COLO668 (cell line): ENCODE data around the gene STIMATE.

Experiments
- DNase-seq: peaks from one replicate; lab custom pipeline; 2025; ENCODE audit not compliant: unreplicated experiment; lab: John Stamatoyannopoulos, UW

The STIMATE gene

DNA sequence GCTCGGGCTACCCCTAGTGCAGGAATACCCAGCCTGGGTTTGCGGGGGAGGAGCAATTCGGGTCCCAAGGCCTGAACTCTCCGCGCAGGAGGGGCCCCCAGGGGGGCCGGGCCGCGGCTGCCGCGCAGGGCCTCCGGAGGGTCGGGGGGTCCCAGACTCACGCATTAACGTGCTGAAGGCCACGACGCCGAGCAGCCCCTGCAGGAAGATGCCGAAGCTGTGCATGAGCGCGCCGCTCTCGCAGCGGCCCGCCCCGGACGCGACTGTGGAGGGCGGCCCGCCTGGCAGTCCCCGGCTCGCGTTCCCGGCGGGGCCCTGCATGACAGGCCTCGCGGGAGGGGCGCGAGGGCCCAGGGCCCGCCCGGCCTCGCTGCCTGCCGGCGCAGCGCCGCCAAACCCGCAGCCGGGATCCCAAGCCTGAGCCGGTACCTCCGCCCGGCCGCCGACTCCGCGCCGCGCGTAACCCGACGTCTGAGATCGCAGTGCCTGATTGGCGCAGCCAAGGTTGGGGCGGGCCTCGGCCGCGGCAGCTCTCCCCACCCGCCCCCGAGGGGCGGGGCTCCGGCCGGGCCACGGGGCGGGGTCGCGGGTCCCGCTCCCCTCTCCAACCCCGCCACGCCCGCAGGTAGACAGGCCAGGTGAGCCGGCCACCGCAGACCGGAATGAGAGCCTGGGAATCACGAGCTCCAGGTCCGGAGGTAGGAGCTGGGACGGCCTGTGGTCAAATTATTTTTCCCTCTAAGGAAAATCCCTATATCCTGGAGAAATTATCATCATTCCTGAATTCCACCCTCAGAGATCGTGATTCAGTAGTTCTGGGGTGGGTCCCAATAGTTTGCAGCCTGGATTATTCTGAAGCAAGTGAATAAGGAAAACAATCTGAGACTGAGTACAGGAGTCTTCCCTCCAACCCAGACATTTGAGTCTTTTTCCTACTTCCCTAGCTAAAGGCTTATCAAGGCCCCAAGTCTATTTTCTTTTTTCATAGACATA lies at the start of gene STIMATE:
Gene STIMATE (minus strand): TSS at position 419 of the 993 bp plus-strand sequence. CDS start 98 bp downstream, at position 321.
- peak; percentile 86 for DNase-seq

DNA sequence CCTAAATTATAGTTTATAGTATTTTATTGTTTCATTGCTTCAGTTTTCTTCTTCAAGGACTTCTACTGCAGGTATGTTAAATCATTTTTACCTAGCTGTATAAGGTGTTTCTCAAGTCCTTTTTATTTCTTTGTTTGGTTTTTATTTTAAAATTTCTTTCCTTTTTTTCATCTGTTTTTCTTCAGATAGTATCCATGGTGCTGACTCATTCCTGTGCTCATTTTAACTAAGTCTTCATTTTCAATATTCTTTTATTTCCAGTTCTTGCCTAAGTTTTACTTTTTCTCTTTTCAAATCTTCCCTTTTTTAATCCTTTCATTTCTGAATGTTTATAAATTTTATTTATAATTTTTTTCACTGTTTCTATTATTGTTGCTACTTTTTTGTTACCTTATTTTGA lies 42.3 kb upstream of the STIMATE start:
- no peak for DNase-seq

DNA sequence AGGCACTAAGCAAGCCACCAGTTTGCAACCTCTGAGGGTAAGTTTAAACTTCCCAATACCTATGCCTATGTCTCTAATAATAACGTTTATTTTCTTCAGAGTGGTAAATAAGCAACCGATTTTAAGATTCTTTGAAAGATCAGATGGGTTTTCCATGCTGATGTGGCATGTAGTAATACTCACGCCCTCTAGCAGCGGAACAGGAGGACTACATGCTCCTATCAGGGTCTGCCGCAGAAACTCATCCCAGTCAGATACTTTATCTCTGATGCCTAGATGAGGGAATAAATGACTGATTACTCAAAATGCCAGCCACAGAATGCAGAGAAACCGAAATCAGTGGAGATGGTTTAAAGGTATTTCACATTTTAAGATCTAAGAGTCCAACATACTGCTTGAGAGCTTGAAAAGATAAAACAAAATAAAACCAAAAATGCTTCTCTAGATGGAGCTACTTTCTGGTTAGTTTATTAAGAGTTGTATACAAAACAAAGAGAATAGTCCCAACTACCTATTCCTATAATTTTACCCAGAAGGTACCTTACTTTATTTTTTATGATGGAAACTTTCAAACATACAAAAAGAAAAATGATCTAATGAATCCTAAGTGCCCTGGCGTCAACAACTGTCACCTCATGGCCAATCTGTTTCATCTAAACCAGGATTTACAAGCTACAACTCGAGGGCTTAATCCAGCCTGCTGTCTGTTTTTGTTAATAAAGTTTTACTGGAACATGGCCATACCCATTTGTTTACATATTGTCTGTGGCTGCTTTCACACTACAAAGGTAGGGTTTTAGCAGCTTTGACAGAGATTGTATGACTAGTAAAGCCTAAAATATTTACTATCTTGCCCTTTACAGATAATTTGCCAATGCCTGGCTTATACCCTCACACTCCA lies 37.5 kb upstream of the STIMATE start:
- DNase-seq, result peak; percentile 8

DNA sequence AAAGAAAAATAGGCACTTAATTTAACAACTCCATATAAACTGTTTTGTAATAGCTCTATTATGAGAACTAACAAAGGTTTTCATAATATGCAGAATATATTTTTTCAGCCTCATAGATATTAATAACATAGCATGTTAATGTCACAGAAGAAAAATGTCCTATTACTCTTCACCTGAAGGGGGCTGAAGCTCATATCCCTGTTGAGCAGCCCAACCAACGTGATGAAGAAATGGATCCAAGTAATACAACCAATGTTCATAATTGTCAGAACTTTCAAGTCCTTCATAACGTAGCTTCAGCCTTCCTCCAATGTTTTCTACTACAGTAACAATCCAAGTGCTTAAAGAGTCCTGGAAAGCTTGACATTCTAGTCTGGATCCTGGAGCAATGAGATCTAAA lies 34.5 kb upstream of the STIMATE start:
- no peak for DNase-seq

DNA sequence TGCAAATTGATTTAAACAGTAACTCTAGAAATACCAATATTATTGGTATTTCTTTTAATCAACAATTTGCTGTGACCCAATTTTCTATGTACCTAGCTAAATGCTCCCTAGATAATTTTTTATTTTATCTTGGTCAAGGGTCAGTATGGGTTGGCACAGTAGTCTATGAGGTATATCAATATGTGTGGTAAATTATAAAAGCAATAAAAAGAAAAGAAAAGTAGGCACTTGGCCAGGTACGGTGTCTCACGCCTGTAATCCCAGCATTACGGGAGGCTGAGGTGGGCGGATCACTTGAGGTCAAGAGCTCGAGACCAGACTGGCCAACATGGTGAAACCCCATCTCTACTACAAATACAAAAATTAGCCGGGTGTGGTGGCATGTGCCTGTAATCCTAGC lies 34.0 kb upstream of the STIMATE start:
- no peak for DNase-seq

DNA sequence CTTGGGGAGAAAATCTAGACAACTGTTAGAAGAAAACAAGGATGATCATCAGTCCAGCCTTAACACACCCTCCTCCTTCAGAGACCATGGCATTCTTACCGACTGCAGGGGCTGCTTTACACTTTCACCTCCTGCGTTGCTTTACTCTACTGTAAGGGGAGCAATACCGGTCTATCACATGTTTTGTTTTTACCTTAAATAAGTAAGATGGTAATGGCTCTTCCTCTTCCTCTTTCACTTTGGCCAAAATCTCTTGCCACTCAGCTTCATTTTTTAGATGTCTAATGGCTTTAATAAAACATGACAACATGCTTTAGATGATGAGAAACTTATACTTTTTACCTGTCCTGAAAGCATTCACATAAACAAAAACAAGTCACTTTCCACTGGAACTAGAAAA lies 33.4 kb upstream of the STIMATE start:
- DNase-seq, result no peak

DNA sequence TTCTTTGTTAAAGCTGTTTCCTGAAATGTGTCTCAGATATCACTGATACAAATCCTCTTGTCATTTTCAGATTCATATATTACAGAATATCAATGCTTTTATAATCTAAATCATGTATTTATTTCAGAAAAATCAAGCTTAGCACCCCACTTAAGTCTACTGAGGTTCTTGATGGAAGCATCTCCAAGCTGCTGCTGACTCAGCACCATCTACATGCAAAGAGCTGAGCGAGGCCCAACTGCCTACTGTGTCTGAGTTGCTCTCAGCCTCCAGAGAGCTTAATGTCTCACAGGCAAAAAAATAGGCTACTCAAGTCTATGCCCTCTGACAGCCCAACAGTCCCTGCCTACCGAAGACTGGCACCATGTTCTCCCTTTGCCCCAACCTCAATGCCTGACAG lies 29.2 kb upstream of the STIMATE start:
- no peak for DNase-seq

DNA sequence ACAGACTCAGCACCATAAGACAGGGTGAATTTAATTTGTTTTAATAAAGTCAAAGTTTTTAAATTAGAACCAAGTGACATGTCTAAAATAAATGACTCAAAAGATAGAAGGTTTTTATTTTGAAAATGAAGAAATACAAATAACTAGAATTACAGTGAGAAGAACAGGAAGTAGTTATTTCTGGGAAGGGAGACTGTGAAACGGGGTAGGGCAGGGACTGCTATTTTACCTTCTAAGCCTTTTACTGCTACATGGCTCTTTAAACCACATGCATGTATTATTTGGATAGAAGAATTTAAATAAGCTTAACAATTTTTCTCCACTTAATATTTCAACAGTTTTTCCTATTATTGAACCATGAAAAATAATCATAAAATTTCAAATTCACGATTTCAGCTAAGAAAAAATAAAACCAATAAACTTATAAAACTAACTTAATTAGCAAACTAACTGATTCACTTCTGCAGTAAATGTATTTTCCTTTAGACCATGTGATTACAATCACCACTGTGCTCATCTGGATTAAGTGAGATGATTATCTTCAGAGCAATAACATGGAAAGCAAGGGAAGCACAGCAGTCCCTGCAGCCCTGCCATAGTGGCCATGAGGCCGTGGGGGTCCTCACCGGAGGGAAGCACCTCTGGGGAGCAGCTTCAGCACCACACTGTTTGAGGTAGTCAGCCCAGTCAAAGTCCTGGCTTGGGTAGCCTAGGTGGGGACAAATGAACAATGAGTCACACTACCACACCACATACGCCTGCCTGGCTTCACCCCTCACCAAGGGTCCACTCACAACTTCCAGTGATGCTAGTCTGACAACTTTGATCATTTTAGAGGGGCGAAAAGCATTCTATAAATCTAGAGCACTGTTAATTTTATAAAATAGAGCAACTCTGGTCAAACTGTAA lies 28.3 kb upstream of the STIMATE start:
- DNase-seq, result no peak

DNA sequence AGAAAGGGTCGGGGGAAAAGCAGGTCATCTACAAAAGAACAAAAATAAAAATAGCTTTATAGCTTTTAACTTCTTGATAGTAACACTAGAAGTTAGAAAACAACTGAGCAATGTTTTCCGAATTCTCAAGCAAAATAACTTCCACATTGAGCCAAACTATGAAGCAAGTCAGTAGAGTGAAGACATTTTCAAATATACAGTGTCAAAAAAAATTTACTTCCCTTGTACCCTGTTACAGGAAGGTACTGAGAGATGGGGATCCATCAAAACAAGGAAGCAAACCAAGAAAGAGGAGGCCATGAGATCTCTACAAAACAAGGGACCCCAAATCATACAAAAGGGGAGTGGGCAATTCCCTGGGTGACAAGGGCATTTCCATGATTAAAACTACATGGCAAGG lies 26.6 kb upstream of the STIMATE start:
- DNase-seq, result no peak

DNA sequence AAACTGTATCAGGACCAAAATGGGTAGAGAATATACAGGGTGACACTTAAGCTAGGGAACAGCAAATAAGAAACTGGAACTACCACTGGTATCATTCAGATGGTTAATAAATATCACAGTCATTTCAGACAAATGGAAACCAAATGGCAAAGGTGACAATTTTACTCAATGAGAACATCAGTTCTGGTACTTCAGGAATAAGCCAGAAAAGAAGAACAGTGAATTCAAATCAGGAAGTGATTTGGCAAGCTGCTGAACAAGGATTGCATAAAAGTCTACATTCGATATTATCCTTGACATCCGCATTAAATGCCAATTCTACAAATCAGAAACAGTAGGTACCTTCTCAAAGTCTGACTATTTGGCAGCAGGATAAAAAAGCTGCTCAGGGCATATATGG lies 23.5 kb upstream of the STIMATE start:
- no peak for DNase-seq

DNA sequence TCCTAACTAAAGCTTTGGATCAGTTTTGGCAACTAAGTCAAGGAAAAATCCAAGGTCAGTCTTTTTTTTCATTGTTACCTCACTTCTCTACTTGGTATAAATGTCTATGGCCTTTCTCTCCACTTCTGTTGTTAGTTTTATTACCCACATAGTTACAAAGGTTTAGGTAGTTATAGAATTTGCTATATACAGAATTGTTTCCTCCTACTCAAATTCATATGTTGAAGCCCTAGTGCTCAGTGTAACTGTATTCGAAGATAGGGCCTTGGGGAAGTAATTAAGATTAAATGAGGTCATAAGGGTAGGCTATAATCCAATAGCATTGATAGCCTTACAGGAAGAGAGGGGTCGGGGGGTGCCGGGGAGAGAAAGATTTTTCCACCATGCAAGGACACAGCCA lies 19.7 kb upstream of the STIMATE start:
- DNase-seq, result no peak

DNA sequence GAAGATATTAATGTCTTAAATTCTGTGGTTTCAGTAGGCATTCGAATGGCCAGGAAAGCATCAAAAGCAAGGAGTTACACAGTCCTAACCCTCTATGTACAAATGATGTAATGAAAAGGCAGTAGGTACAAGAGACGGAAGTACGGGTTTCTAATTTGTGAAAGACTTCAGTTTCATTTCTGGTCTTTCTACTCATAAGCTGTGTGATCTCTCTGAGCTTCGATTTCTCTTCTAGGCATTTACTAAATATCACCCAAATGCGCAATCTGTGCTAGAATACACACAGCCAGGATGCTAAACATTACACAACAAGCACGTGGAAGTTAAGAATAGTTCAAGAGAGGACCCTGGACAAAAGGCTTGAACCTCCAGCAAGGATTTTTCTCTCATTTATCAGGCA lies 17.9 kb upstream of the STIMATE start:
- no peak for DNase-seq

DNA sequence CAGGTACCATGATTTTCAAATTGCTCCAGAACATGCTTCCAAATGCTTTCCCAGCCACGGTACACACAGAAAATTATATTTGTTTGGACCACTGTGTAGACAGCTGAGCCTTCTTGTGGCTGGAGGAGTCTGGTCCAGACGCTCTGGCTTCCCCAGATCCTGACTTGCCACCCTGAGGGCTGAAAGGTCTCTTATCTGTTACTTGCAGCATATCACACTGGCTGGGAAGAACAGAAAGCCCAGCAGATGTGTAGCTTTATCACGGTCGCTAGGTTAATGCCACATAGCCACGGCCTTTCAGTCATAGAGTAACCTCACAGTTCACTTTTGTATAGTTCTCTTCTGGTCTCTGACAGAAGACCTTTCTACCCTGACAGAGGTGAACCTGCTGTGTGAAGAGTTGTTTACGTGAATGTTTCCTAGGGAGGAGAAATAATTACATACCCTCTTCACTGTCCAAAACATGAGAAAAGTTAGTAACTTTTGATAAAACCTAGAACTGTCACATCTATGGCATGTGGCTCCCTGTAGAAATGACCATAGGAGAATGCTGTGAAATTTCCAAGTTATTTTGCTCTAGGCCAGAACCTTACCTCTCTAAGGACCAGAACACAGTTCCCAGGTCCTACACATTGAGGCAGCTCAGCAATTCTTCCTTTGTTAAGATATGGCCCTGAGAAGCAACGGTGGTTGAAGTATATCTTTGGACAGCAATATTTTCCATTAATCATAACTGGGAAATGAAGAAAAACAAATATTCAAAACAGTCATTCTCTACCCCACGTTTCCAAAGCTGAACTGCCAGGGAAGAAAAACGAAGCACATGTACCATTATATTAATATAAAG lies 15.8 kb upstream of the STIMATE start:
- DNase-seq, result no peak

DNA sequence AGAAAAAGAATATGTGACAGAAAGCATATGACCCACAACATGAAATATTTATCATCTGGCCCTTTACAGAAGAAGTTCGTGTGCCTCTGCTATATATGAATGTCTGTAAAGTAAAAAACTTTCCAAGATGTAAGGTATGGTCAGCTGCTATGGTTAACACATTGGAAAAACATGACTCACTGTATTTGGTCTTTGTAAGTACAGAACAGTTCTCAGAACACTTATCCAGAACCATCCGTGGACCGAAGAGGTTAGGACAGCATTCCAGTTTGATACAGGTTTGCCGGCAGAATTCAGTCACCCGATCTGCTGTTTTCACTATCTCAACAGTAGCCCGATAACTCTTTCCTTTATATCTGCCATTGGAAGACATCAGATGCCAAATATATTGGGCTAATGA lies 13.5 kb upstream of the STIMATE start:
- no peak for DNase-seq

DNA sequence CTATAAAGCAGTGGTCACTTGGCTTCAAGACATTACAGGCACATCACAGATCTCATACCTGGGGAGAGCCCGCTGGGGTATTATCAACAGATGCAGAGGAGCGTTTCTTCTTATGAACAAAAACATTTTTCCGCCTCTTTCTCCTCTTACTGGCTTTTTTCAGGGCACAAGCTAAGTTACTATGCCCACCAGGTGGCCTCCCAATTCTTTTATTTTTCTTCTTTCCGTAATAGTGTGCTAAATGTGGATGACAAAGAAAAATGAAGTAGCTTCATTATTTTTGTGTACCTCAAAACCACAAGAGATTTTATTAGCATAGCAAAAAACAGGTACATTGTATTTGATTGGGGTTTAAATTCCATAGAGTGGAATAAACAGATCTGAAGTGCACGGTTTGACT lies 10.1 kb upstream of the STIMATE start:
- DNase-seq, result no peak

DNA sequence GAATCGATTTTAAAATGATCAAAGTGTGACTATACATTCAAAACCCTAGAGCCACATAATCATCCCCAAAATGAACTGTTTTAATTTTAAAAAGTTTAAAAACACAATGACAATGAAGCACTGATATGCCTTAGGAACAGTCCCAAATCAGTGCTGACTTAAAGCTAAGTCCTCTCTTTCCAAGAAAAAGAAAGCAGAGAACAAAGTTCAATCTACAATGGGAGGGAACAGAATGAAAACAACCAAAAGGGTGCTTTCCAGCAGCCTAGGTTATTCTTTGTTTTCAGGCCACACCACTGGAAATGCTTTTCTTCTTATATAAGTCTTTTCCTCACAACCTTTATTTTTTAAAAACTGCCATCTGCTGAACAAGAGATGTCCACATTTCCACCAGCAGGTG lies 7.2 kb upstream of the STIMATE start:
- DNase-seq, result no peak

DNA sequence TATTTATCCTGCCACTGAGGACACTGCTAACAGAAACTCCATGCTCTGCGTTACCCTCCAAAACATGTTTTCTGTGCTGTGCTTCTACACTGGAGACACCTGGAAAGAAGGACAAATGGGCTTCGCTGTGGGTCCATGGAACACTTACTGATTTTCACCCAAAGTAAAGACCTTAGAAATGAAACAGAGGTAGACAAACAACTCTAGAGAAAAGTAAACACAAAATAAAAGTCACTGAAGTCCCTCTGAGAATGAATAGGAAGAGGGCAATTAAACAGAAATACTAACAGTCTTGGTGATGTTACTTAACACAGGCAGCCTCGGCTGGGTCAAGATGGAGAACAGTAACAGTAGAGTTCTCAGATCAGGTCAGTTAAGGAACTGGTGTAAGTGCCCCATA lies 6.7 kb upstream of the STIMATE start:
- no peak for DNase-seq

DNA sequence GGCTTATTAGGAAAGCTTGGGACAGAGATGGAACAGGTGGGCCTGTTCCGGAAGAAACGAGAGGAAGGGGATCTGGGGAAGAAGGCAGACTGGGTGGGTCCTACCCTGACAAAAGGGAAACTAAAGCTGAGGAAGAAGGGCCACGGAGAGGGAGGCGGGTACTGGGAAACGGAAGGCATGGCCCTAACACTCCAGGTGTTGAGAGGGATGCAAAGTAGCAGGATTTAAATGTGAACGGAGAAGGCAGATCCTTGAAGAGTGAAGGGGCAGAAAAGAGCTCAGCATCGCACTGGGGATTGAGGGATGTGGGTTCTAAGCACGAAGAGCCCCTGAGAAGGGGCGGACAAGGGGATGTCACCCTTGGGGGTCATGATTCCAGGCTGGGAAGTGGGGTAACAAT lies 735 bp downstream of the STIMATE start:
- peak; percentile 4 for DNase-seq

DNA sequence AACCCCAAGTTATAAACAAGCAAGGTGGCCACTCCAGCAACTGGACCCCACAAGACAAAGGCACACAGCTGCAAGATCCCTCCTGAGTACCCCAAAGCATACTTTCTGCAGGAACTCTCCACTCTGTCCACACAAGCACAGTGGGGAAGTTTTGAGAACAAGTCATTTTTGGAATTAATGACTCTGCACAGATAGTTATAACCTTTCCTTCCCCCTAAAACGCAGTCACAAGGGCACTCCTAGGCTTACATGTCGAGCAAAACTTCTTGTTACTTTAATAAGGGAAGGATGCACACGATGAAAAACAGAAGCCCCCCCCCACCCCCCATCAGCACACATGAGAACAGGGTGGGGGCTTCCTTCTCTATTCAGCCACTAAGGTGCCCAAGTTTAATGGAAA lies 1.2 kb downstream of the STIMATE start:
- no peak for DNase-seq

DNA sequence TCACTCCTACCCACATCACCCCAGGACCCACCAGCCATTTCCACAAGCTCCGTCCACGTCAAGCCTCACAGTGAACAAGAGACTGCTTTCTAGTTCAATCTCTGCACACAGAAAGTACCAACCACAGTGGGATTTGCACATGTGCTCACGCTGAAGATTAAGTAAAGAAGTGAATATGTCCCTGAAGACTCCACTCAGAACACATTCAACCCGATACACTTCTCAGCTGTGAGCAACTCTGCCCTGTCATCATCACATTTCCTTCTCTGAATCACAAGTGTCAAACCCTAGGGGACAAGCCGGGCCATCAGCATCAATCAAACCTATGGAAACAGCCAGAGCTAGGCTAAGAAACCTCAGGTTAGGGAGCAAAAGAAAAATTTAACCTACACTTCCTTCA lies 1.9 kb downstream of the STIMATE start:
- no peak for DNase-seq
